ENCODE data around the gene SDHD.

- TF ChIP-seq, protein P1, sequence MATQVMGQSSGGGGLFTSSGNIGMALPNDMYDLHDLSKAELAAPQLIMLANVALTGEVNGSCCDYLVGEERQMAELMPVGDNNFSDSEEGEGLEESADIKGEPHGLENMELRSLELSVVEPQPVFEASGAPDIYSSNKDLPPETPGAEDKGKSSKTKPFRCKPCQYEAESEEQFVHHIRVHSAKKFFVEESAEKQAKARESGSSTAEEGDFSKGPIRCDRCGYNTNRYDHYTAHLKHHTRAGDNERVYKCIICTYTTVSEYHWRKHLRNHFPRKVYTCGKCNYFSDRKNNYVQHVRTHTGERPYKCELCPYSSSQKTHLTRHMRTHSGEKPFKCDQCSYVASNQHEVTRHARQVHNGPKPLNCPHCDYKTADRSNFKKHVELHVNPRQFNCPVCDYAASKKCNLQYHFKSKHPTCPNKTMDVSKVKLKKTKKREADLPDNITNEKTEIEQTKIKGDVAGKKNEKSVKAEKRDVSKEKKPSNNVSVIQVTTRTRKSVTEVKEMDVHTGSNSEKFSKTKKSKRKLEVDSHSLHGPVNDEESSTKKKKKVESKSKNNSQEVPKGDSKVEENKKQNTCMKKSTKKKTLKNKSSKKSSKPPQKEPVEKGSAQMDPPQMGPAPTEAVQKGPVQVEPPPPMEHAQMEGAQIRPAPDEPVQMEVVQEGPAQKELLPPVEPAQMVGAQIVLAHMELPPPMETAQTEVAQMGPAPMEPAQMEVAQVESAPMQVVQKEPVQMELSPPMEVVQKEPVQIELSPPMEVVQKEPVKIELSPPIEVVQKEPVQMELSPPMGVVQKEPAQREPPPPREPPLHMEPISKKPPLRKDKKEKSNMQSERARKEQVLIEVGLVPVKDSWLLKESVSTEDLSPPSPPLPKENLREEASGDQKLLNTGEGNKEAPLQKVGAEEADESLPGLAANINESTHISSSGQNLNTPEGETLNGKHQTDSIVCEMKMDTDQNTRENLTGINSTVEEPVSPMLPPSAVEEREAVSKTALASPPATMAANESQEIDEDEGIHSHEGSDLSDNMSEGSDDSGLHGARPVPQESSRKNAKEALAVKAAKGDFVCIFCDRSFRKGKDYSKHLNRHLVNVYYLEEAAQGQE (IDR thresholded peaks at IDR 0.05; ENCODE audit: low read depth, low read length), result no peak
- TF ChIP-seq, protein P2, sequence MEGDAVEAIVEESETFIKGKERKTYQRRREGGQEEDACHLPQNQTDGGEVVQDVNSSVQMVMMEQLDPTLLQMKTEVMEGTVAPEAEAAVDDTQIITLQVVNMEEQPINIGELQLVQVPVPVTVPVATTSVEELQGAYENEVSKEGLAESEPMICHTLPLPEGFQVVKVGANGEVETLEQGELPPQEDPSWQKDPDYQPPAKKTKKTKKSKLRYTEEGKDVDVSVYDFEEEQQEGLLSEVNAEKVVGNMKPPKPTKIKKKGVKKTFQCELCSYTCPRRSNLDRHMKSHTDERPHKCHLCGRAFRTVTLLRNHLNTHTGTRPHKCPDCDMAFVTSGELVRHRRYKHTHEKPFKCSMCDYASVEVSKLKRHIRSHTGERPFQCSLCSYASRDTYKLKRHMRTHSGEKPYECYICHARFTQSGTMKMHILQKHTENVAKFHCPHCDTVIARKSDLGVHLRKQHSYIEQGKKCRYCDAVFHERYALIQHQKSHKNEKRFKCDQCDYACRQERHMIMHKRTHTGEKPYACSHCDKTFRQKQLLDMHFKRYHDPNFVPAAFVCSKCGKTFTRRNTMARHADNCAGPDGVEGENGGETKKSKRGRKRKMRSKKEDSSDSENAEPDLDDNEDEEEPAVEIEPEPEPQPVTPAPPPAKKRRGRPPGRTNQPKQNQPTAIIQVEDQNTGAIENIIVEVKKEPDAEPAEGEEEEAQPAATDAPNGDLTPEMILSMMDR (IDR thresholded peaks at IDR 0.05), result 0 out of 2 replicates have a peak, but pooled peaks have one; percentile 25
- TF ChIP-seq EZH2phosphoT487 (IDR thresholded peaks at IDR 0.05; ENCODE audit: borderline replicate concordance, low read depth), result no peak
- TF ChIP-seq MEF2A (IDR thresholded peaks at IDR 0.05; ENCODE audit: borderline replicate concordance, low read depth), result no peak
- no peak for TF ChIP-seq SMC3 (IDR thresholded peaks at IDR 0.05; ENCODE audit: low read depth, low read length)
- TF ChIP-seq RAD21 (IDR thresholded peaks at IDR 0.05; ENCODE audit: low read length), result no peak
Measured at GRCh38 chr11:112073941-112074811, 12.5 kb upstream of the SDHD start, which contains the start of the genes NKAPD1 and PIH1D2.
